ENCODE measurements around the gene CLNK. TPM values are rescaled to one million over a fixed set of nuclear protein-coding genes. Genes with fewer than 3 reads are reported as not detected.
"Not testable (repeated sequence)": the region's sequence is repeated elsewhere in the genome, so short reads cannot be mapped to it uniquely, and the experiment has no call there.

The CLNK gene
- total and polyA plus RNA-seq, 2 experiments from 2014 or later: not detected

DNA sequence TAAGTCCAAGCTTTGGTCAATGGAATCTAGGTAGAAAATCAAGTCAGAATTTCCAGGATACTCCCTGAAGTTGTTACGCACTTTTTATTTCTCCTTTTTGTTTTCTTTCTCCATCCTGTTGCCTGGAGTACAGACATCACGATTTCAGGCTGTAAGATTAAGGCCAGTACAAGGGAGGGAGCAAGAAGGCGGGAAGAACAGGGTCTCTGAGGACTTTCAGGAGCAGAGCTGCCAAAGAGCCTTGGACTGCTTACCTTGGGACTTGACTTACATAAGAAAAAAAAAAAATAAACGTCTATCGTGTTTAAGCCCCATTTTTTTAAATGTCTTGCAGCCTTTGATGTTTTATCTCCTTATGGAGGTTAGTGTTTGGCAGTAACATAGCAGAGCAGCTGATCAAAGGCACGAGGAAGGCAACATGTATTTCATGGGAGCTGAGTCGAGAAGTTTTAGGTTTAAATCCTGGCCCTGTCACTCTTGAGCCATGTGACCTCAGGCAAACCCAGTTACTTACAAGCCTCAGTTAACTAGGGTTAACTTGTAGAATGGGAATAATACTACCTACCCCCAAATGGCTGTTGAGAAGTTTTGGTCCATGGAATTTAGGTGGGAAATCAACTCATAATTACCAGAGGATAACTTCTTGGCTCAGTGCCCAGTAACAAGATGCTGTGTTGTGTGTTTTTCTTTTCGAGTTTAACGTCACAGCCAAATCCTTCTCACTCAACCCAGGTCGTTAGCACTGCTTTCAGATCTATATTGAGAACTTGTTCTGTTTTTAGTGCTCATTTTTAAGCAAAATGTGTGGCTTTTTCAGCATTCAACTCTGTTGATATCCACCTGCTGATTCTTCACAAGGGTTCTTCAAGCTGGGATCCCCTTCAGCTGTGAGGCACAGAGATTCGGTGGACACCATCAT lies 106.8 kb downstream of the CLNK start:
- no peak overlapping the region for H3K27ac ChIP-seq
- no peaks in the 10 kb centered on the region for H3K4me1 ChIP-seq (ENCODE audit: insufficient read depth)
- no peak overlapping the region for H3K4me3 ChIP-seq
- no peaks in the 10 kb centered on the region for H3K36me3 ChIP-seq (replicated peaks; ENCODE audit: insufficient read depth, low read depth)
- no peaks in the 10 kb centered on the region for H3K9me2 ChIP-seq (replicated peaks; ENCODE audit: insufficient read depth)
- no peaks in the 10 kb centered on the region for H3K27me3 ChIP-seq
- TF ChIP-seq EZH2phosphoT487 (IDR thresholded peaks at IDR 0.05; ENCODE audit: low read depth, severe bottlenecking, unreplicated experiment): no peak
- no peak for DNase-seq (ENCODE audit: low spot score)
- WGBS (ENCODE audit: low lambda C conversion rate, missing lambda C conversion rate): 42% methylated on average over 11 of the region's 11 CpGs
- no peak overlapping the region for H2AFZ ChIP-seq
- no peak overlapping the region for H3K4me2 ChIP-seq
- H4K20me1 ChIP-seq (ENCODE audit: insufficient read depth, poor library complexity, severe bottlenecking): no peaks in the 10 kb centered on the region
- H3K9me3 ChIP-seq (ENCODE audit: low read depth): no peaks in the 10 kb centered on the region
- no peaks in the 10 kb centered on the region for H3K79me2 ChIP-seq

GRCh38 chr4:10577018-10577417 lies 107.5 kb downstream of the CLNK start:
- no peak overlapping the region for H3K4me2 ChIP-seq
- 25% methylated on average over 1 of the region's 1 CpG for WGBS (ENCODE audit: low lambda C conversion rate, missing lambda C conversion rate)

GRCh38 chr4:10576236-10576635 lies 108.3 kb downstream of the CLNK start:
- H3K79me2 ChIP-seq: no peaks in the 10 kb centered on the region
- no peaks in the 10 kb centered on the region for H3K9me3 ChIP-seq (ENCODE audit: low read depth)
- H3K36me3 ChIP-seq (replicated peaks; ENCODE audit: insufficient read depth, low read depth): no peaks in the 10 kb centered on the region
- WGBS (ENCODE audit: low lambda C conversion rate, missing lambda C conversion rate): 85% methylated on average over 4 of the region's 4 CpGs
- H4K20me1 ChIP-seq (ENCODE audit: insufficient read depth, poor library complexity, severe bottlenecking): no peaks in the 10 kb centered on the region
- H3K27ac ChIP-seq: no peak overlapping the region
- H3K27me3 ChIP-seq: no peaks in the 10 kb centered on the region
- H3K4me3 ChIP-seq: no peak overlapping the region
- no peak overlapping the region for H2AFZ ChIP-seq
- no peak for DNase-seq (ENCODE audit: low spot score)
- H3K4me1 ChIP-seq (ENCODE audit: insufficient read depth): no peaks in the 10 kb centered on the region
- H3K4me2 ChIP-seq: no peak overlapping the region
- TF ChIP-seq EZH2 (IDR thresholded peaks at IDR 0.05; ENCODE audit: borderline replicate concordance): no peak
- no peak for TF ChIP-seq EZH2phosphoT487 (IDR thresholded peaks at IDR 0.05; ENCODE audit: low read depth, severe bottlenecking, unreplicated experiment)
- no peak for TF ChIP-seq CTCF (IDR thresholded peaks at IDR 0.05; ENCODE audit: poor library complexity)
- H3K9me2 ChIP-seq (replicated peaks; ENCODE audit: insufficient read depth): no peaks in the 10 kb centered on the region

More at GRCh38 chr4:10577018-10577417, 107.5 kb downstream of the CLNK start:
- Histone ChIP-seq H4K20me1 (ENCODE audit: insufficient read depth, poor library complexity, severe bottlenecking) (no peaks in the 10 kb centered on the region), H3K36me3 (replicated peaks; ENCODE audit: insufficient read depth, low read depth) (no peaks in the 10 kb centered on the region), H3K9me2 (replicated peaks; ENCODE audit: insufficient read depth) (no peaks in the 10 kb centered on the region), H2AFZ (no peak overlapping the region), H3K4me3 (no peak overlapping the region), H3K4me1 (ENCODE audit: insufficient read depth) (no peaks in the 10 kb centered on the region), H3K27ac (no peak overlapping the region), H3K79me2 (no peaks in the 10 kb centered on the region), H3K9me3 (ENCODE audit: low read depth) (no peaks in the 10 kb centered on the region), H3K27me3 (no peaks in the 10 kb centered on the region)
- no peak for DNase-seq (ENCODE audit: low spot score)
- TF ChIP-seq EZH2phosphoT487 (IDR thresholded peaks at IDR 0.05; ENCODE audit: low read depth, severe bottlenecking, unreplicated experiment) (no peak), EZH2 (IDR thresholded peaks at IDR 0.05; ENCODE audit: borderline replicate concordance) (no peak), CTCF (IDR thresholded peaks at IDR 0.05; ENCODE audit: poor library complexity) (no peak)

DNA sequence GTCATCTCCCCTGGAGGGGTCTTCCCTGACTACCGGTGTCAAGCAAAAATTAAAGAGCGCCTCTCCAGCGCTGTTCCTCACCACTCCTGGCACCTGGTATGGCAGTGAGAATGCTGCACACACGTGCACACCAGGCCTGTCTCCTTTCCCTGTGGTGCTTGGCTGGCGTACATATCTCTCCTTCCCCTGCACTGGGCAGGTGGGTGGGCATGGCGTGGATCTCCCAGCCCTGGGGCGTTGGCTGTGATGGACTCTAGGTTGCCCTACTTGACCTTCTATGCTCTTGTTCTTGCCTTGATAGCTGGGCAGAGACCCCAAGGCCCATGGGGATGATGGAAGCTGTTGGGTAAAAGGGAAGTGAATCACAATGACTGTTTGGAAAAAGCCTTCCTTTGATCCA lies 109.2 kb downstream of the CLNK start:
- H2AFZ ChIP-seq: no peak overlapping the region
- TF ChIP-seq EZH2 (IDR thresholded peaks at IDR 0.05; ENCODE audit: borderline replicate concordance): no peak
- no peak for TF ChIP-seq EZH2phosphoT487 (IDR thresholded peaks at IDR 0.05; ENCODE audit: low read depth, severe bottlenecking, unreplicated experiment)
- TF ChIP-seq CTCF (IDR thresholded peaks at IDR 0.05; ENCODE audit: poor library complexity): no peak
- H3K27ac ChIP-seq: no peak overlapping the region
- H3K79me2 ChIP-seq: no peaks in the 10 kb centered on the region
- no peaks in the 10 kb centered on the region for H3K27me3 ChIP-seq
- no peaks in the 10 kb centered on the region for H4K20me1 ChIP-seq (ENCODE audit: insufficient read depth, poor library complexity, severe bottlenecking)
- H3K9me3 ChIP-seq (ENCODE audit: low read depth): no peaks in the 10 kb centered on the region
- H3K9me2 ChIP-seq (replicated peaks; ENCODE audit: insufficient read depth): no peaks in the 10 kb centered on the region
- H3K36me3 ChIP-seq (replicated peaks; ENCODE audit: insufficient read depth, low read depth): no peaks in the 10 kb centered on the region
- no peak overlapping the region for H3K4me2 ChIP-seq
- 92% methylated on average over 7 of the region's 7 CpGs for WGBS (ENCODE audit: low lambda C conversion rate, missing lambda C conversion rate)
- H3K4me3 ChIP-seq: no peak overlapping the region
- H3K4me1 ChIP-seq (ENCODE audit: insufficient read depth): no peaks in the 10 kb centered on the region
- no peak for DNase-seq (ENCODE audit: low spot score)

GRCh38 chr4:10574553-10574952 lies 110.0 kb downstream of the CLNK start:
- not testable (repeated sequence) for H3K27me3 ChIP-seq; H4K20me1 ChIP-seq (ENCODE audit: insufficient read depth, poor library complexity, severe bottlenecking); H3K9me3 ChIP-seq (ENCODE audit: low read depth); H3K4me1 ChIP-seq (ENCODE audit: insufficient read depth); H3K79me2 ChIP-seq; H2AFZ ChIP-seq; H3K9me2 ChIP-seq (replicated peaks; ENCODE audit: insufficient read depth); H3K36me3 ChIP-seq (replicated peaks; ENCODE audit: insufficient read depth, low read depth); DNase-seq (ENCODE audit: low spot score); H3K4me3 ChIP-seq; H3K27ac ChIP-seq; H3K4me2 ChIP-seq
- 82% methylated on average over 8 of the region's 8 CpGs for WGBS (ENCODE audit: low lambda C conversion rate, missing lambda C conversion rate)
